Endothelial cell of umbilical vein (primary cell): ENCODE results near the gene CFI. TPM values are rescaled to one million over a fixed set of nuclear protein-coding genes. Genes with fewer than 3 reads are reported as not detected.

Source experiments
- BruUV-seq: library from RNA; stranded (reverse); fragments of 400-500 nt; replicated peaks from 2 replicates; lab custom pipeline; 2021; lab: Mats Ljungman, UMichigan
- CTCF ChIA-PET: fragments of 300-600, 350-600 bp; sonication (Branson Sonifier 250); formaldehyde crosslinking; loops from one replicate; lab custom pipeline; 2021; ENCODE audit warnings: antibody characterized with exemption, inconsistent platforms; lab: Charles Lee
- POLR2A ChIA-PET: fragments of 300-600, 350-600 bp; sonication (Branson Sonifier 250); formaldehyde crosslinking; loops from one replicate; lab custom pipeline; 2021; ENCODE audit warnings: antibody characterized with exemption, inconsistent platforms; lab: Charles Lee
- DNase-seq: peaks from one replicate; pipeline ENCODE4 v3.0.0-alpha.2; 2011; ENCODE audit warnings: low read depth, low spot score
- FAIRE-seq: peaks from 2 replicates; lab custom pipeline; 2011; peaks lifted over from hg19 to GRCh38; lab: Jason Lieb, UNC
- H2AFZ ChIP-seq: 2 replicates; pipeline ENCODE4 v1.6.0; 2012; ENCODE audit warnings: low read depth, low read length, control low read depth, inconsistent platforms
- H3K27ac ChIP-seq: 2 replicates; pipeline ENCODE4 v1.5.1; 2011; ENCODE audit warnings: low read depth, mild to moderate bottlenecking, control low read depth, low read length, moderate library complexity; ENCODE audit not compliant: insufficient read depth
- H3K27me3 ChIP-seq, 2 experiments: 2 replicates each; pipeline versions ENCODE4 v1.6.0 to v1.6.1; 2011; ENCODE audit warnings: low read length in 2 of 2, mixed read lengths in 1 of 2; ENCODE audit not compliant: control insufficient read depth in 2 of 2, insufficient read depth in 2 of 2
- H3K36me3 ChIP-seq, 2 experiments: 2 replicates in 1 of 2; 3 replicates in 1 of 2; pipeline ENCODE4 v1.5.1; 2011; ENCODE audit warnings: low read length in 2 of 2, mild to moderate bottlenecking in 1 of 2, moderate library complexity in 1 of 2; ENCODE audit not compliant: control insufficient read depth in 2 of 2, insufficient read depth in 2 of 2; ENCODE audit errors: extremely low read depth in 1 of 2
- H3K4me1 ChIP-seq: 3 replicates; pipeline ENCODE4 v1.5.1; 2011; ENCODE audit warnings: mild to moderate bottlenecking, low read length; ENCODE audit not compliant: control insufficient read depth, insufficient read depth; ENCODE audit errors: extremely low read depth
- H3K4me2 ChIP-seq: 2 replicates; pipeline ENCODE4 v1.6.1; 2011; ENCODE audit warnings: low read length, control low read depth, mixed read lengths; ENCODE audit not compliant: insufficient read depth
- H3K4me3 ChIP-seq, 3 experiments: fragments of 200-600 bp in 1 of 3; sonication (generic), shearing (Covaris generic) in 1 of 3; replicated peaks in 1 of 3; 2 replicates each; pipeline ENCODE4 v1.5.1; 2011 to 2016; ENCODE audit warnings: control low read depth in 3 of 3, low read length in 3 of 3, mild to moderate bottlenecking in 2 of 3, inconsistent platforms in 1 of 3, low read depth in 1 of 3, moderate library complexity in 1 of 3; ENCODE audit not compliant: insufficient read depth in 1 of 3
- H3K79me2 ChIP-seq: 2 replicates; pipeline ENCODE4 v1.6.0; 2012; ENCODE audit warnings: low read length, inconsistent platforms; ENCODE audit not compliant: control insufficient read depth, insufficient read depth
- H3K9ac ChIP-seq: replicated peaks from 2 replicates; pipeline ENCODE3; 2011; ENCODE audit warnings: low read length, control low read depth; ENCODE audit not compliant: insufficient read depth; ENCODE audit errors: extremely low read depth
- H3K9me1 ChIP-seq: replicated peaks from 3 replicates; pipeline ENCODE4 v1.6.0; 2011; ENCODE audit warnings: mild to moderate bottlenecking, low read length; ENCODE audit not compliant: control insufficient read depth, insufficient read depth; ENCODE audit errors: extremely low read depth
- H3K9me3 ChIP-seq: replicated peaks from 2 replicates; pipeline ENCODE4 v1.5.1; 2012; ENCODE audit warnings: low read length, inconsistent platforms; ENCODE audit not compliant: control insufficient read depth, insufficient read depth
- H4K20me1 ChIP-seq: replicated peaks from 2 replicates; pipeline ENCODE3; 2011; ENCODE audit warnings: mild to moderate bottlenecking, low read length; ENCODE audit not compliant: control insufficient read depth, insufficient read depth; ENCODE audit errors: extremely low read depth
- CTCF ChIP-seq, 2 donors: IDR thresholded peaks; 1 replicate in 1 of 2; 2 replicates in 1 of 2; pipeline ENCODE4 v1.5.1; 2011; ENCODE audit warnings: low read length in 2 of 2, mild to moderate bottlenecking in 2 of 2, moderate library complexity in 2 of 2, control low read depth in 1 of 2, inconsistent platforms in 1 of 2, low read depth in 1 of 2; ENCODE audit not compliant: insufficient read depth in 1 of 2; ENCODE audit errors: extremely low read depth in 1 of 2
- EZH2 ChIP-seq: IDR thresholded peaks from 2 replicates; pipeline ENCODE4 v1.6.1; 2012; ENCODE audit warnings: borderline replicate concordance, low read depth, mild to moderate bottlenecking, moderate library complexity, low read length, inconsistent platforms; ENCODE audit not compliant: severe bottlenecking
- FOS ChIP-seq: IDR thresholded peaks from 2 replicates; pipeline ENCODE4 v1.6.1; 2011; ENCODE audit warnings: mild to moderate bottlenecking, low read length, moderate library complexity, borderline replicate concordance; ENCODE audit not compliant: insufficient read depth
- GATA2 ChIP-seq: IDR thresholded peaks from 2 replicates; pipeline ENCODE4 v1.7.0; 2011; ENCODE audit warnings: low read depth, mild to moderate bottlenecking, moderate library complexity, mixed read lengths, low read length; ENCODE audit not compliant: insufficient read length, insufficient read depth
- JUN ChIP-seq: IDR thresholded peaks from 2 replicates; pipeline ENCODE4 v1.6.1; 2011; ENCODE audit warnings: borderline replicate concordance, low read depth; ENCODE audit not compliant: insufficient read length, insufficient read depth
- MAX ChIP-seq: IDR thresholded peaks from 2 replicates; pipeline ENCODE4 v1.6.1; 2011; ENCODE audit not compliant: insufficient read depth, insufficient read length
- MYC ChIP-seq: IDR thresholded peaks from one replicate; pipeline ENCODE4 v1.6.1; 2011; ENCODE audit warnings: mild to moderate bottlenecking, low read depth, low read length
- POLR2A ChIP-seq: IDR thresholded peaks from 2 replicates; pipeline ENCODE4 v1.6.1; 2012; ENCODE audit warnings: low read depth, mild to moderate bottlenecking, control low read depth, low read length
- POLR2AphosphoS5 ChIP-seq: IDR thresholded peaks from 2 replicates; pipeline ENCODE4 v1.6.1; 2012; ENCODE audit warnings: low read depth, mild to moderate bottlenecking, control low read depth, low read length, moderate library complexity; ENCODE audit not compliant: insufficient read depth
- dilution Hi-C: fragments of 300-500 bp; cut with MboI; formaldehyde crosslinking; loops from one replicate; pipeline ENCODE4 v1.15.0; 2019; ENCODE audit warnings: low sequenced_read_pairs; ENCODE audit not compliant: extremely low pct_ligation_motif_present
- intact Hi-C: fragments of 100-400 bp; cut with micrococcal nuclease; formaldehyde crosslinking; loops from one replicate; pipeline ENCODE4 v1.10.0; 2022
- polyA plus RNA-seq, 4 experiments: library from polyadenylated mRNA; depleted of rRNA in 3 of 4; stranded (reverse) in 3 of 4; unstranded in 1 of 4; fragments of >200 nt; gene quantifications; 2 replicates each; pipeline versions ENCODE4 v1.2.1 to v1.2.3, GENCODE V29; 2011 to 2012; ENCODE audit warnings: missing spikeins in 1 of 4
- total RNA-seq: library from RNA; stranded (reverse); gene quantifications from 2 replicates; pipeline ENCODE4 v1.2.3, GENCODE V29; 2021

CFI gene
- total and polyA plus RNA-seq, 2 donors (not counting 3 experiments of a cell fraction or from before 2014, with no cell fraction given): 10.0 to 21.4 TPM

GRCh38 chr4:109721033-109721432 lies 80.8 kb downstream of the CFI start:
- H3K4me1 ChIP-seq: no peaks in the 10 kb centered on the region
- ChIA-PET POLR2A (no interaction called here), CTCF (no interaction called here)
- H3K9me3 ChIP-seq: no peaks in the 10 kb centered on the region
- H3K27ac ChIP-seq: no peak overlapping the region
- no peak overlapping the region for H3K4me3 ChIP-seq
- no peaks in the 10 kb centered on the region for H3K79me2 ChIP-seq
- H3K9ac ChIP-seq: no peak overlapping the region
- H2AFZ ChIP-seq: no peak overlapping the region
- H4K20me1 ChIP-seq: no peaks in the 10 kb centered on the region
- FAIRE-seq (no peak), DNase-seq (no peak)
- H3K36me3 ChIP-seq: peaks cover 0 to 2% of the 10 kb centered on the region in 2 experiments
- no peaks in the 10 kb centered on the region for H3K9me1 ChIP-seq
- no peak overlapping the region for H3K4me2 ChIP-seq
- intact Hi-C loops: no loop called here
- H3K27me3 ChIP-seq: no peaks in the 10 kb centered on the region
- dilution Hi-C loops: no loop called here
- TF ChIP-seq JUN (peak; percentile 45), EZH2 (no peak), FOS (peak; percentile 28)
- no TSS peak for BruUV-seq

GRCh38 chr4:109719604-109720003 lies 82.2 kb downstream of the CFI start:
- Histone ChIP-seq H3K9me3 (no peaks in the 10 kb centered on the region), H3K4me1 (no peaks in the 10 kb centered on the region), H3K27ac (no peak overlapping the region), H3K36me3 (peaks cover 0 to 2% of the 10 kb centered on the region in 2 experiments), H3K9me1 (no peaks in the 10 kb centered on the region), H3K4me2 (no peak overlapping the region), H4K20me1 (no peaks in the 10 kb centered on the region), H2AFZ (no peak overlapping the region), H3K4me3 (no peak overlapping the region), H3K27me3 (no peaks in the 10 kb centered on the region), H3K79me2 (no peaks in the 10 kb centered on the region), H3K9ac (no peak overlapping the region)
- intact Hi-C loops: no loop called here
- CTCF ChIA-PET: no interaction called here
- dilution Hi-C loops: no loop called here
- no peak for DNase-seq
- POLR2A ChIA-PET: no interaction called here
- no peak for TF ChIP-seq GATA2
- TF ChIP-seq MYC: no peak
- no peak for TF ChIP-seq FOS
- no peak for TF ChIP-seq POLR2A
- no peak for TF ChIP-seq MAX
- no peak for TF ChIP-seq CTCF (IDR thresholded peaks at IDR 0.05; ENCODE audit: extremely low read depth in 1 of 2, insufficient read depth in 1 of 2, low read depth in 1 of 2, low read length in 2 of 2)
- no peak for TF ChIP-seq POLR2AphosphoS5
- TF ChIP-seq EZH2: no peak
- no peak for TF ChIP-seq JUN
- FAIRE-seq: no peak
- BruUV-seq: no TSS peak
